ENCODE measurements around the gene FAT3. TPM values are rescaled to one million over a fixed set of nuclear protein-coding genes. Genes with fewer than 3 reads are reported as not detected.

Gene FAT3
- total and polyA plus RNA-seq, 7 donors, result 0.23 to 2.9 (median 1.3) TPM; not detected in 2

DNA sequence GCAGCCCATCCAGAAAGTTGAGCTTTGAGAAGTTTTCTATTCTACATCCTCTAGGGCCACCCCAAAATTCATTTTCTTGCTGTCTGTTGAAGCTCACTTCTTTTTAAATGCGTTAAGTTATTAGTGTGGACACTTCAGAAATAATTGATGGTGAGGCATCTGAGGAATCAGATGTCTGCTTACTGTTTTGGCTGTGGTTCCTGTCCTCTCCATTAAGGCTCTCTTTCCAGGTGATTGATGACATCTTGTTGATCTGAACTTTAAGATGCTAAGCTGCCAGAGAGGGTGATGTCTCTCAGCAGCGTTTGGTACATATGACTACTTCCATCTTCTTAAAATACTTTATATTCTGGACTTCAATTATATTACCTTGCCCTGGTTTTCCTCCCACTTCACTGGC is 45.2 kb downstream of the FAT3 start:
- no peak for TF ChIP-seq POLR2AphosphoS5 (IDR thresholded peaks at IDR 0.05)
- no peak for TF ChIP-seq EP300 (IDR thresholded peaks at IDR 0.05)
- TF ChIP-seq, protein P1, sequence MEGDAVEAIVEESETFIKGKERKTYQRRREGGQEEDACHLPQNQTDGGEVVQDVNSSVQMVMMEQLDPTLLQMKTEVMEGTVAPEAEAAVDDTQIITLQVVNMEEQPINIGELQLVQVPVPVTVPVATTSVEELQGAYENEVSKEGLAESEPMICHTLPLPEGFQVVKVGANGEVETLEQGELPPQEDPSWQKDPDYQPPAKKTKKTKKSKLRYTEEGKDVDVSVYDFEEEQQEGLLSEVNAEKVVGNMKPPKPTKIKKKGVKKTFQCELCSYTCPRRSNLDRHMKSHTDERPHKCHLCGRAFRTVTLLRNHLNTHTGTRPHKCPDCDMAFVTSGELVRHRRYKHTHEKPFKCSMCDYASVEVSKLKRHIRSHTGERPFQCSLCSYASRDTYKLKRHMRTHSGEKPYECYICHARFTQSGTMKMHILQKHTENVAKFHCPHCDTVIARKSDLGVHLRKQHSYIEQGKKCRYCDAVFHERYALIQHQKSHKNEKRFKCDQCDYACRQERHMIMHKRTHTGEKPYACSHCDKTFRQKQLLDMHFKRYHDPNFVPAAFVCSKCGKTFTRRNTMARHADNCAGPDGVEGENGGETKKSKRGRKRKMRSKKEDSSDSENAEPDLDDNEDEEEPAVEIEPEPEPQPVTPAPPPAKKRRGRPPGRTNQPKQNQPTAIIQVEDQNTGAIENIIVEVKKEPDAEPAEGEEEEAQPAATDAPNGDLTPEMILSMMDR (IDR thresholded peaks at IDR 0.05), result no peak
- TF ChIP-seq POLR2A (IDR thresholded peaks at IDR 0.05), result no peak
- intact Hi-C loops (cut with DNase I), result loop anchor here (10.0 kb wide), 1 partner anchor 1545 kb away; no protein-coding TSS in a partner anchor

DNA sequence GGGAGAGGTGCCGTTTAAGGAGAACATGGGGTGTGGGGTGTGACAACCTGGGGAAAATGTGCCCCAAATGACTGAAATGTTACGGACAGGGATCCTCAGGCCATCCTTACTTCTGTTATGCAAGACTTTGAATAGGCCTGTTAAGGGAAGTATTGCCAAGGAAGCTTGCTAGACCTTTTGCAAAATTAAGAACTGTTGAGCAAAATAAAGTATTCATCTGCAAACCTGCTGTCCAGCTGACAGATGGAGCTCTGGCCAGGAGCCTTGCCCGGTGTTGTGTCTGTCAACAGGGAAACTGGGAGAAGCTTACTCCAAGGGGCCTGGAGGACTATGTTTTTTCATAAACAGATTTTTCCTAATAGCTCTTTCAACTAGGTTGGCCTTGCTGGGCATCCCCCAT is 48.0 kb downstream of the FAT3 start:
- 89 to 92% methylated on average over 3 of the region's 3 CpGs for WGBS, 2 donors
- Histone ChIP-seq H3K27me3 (no peaks in the 10 kb centered on the region), H3K9me3 (no peaks in the 10 kb centered on the region), H3K4me3 (no peak overlapping the region), H3K27ac (no peak overlapping the region), H3K36me3 (no peaks in the 10 kb centered on the region), H3K4me1 (peaks cover 0 to 7% (median 3%) of the 10 kb centered on the region in 4 donors)
- no peak for TF ChIP-seq POLR2AphosphoS5 (IDR thresholded peaks at IDR 0.05)
- TF ChIP-seq, protein P1 (IDR thresholded peaks at IDR 0.05), result no peak
- no peak for TF ChIP-seq POLR2A (IDR thresholded peaks at IDR 0.05)
- no peak for TF ChIP-seq EP300 (IDR thresholded peaks at IDR 0.05)
- intact Hi-C loops (cut with DNase I), result no loop called here
- DNase-seq, result no peak

More for the DNA sequence above, 45.2 kb downstream of the FAT3 start:
- H3K27ac ChIP-seq, result no peak overlapping the region
- DNase-seq, result no peak
- H3K4me3 ChIP-seq, result no peak overlapping the region
- 87 to 89% methylated on average over 2 of the region's 2 CpGs for WGBS, 2 donors
- peaks cover 0 to 7% (median 3%) of the 10 kb centered on the region in 4 donors for H3K4me1 ChIP-seq
- no peaks in the 10 kb centered on the region for H3K27me3 ChIP-seq
- H3K9me3 ChIP-seq, result no peaks in the 10 kb centered on the region
- no peaks in the 10 kb centered on the region for H3K36me3 ChIP-seq

Data from sigmoid colon (tissue), 7 donors.